ENCODE measurements around the gene DOCK2.
"Not testable (repeated sequence)": the region's sequence is repeated elsewhere in the genome, so short reads cannot be mapped to it uniquely, and the experiment has no call there.

Gene DOCK2

DNA sequence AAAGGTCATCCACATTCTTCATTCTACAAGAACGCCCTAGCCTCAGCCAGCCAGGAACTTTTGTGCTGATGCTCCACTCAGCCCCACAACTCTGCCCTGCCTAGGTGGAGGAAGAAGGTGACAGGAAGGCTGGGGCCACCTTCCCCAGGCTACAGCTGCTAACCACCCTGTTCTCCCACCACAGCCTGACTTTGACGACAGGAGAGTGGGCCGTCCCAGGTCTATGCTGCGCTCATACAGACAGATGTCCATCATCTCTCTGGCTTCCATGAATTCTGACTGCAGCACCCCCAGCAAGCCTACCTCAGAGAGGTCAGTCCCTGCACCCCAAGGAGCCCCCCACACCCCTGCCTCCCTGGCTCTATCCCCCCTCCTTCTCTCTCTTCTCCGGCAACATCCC, 440.5 kb downstream of the DOCK2 start:
- Mint-ChIP-seq H3K4me3 (no peak overlapping the region), H3K4me1 (no peaks in the 10 kb centered on the region), H3K27me3 (no peaks in the 10 kb centered on the region), H3K36me3 (peaks cover 67 to 74% of the 10 kb centered on the region in 2 donors), H3K9me3 (no peaks in the 10 kb centered on the region), H3K27ac (no peak overlapping the region)
- ATAC-seq (replicated peaks), result no peak
- no peak for DNase-seq

DNA sequence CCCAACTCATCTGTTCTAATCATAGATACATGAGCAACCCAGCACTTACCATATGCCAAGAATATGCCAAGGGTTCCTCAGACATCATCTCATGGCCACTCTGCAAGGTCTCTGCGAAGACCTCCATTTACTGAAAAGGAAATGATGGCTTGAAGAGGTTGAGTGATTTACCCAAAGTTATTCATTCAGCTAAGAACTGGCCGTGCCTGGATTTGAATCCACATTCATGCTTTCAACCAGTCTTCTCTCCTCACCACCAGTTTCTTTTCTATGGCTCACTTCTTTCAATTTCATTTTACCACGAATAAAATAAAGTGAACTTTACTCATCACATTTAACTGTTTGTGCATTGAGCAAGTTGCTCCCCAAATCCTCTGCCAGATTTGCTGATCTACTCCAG, 441.4 kb downstream of the DOCK2 start:
- H3K36me3 Mint-ChIP-seq, result peaks cover 74 to 79% of the 10 kb centered on the region in 2 donors
- H3K27me3 Mint-ChIP-seq, result no peaks in the 10 kb centered on the region
- ATAC-seq (replicated peaks) (no peak), DNase-seq (no peak)
- H3K9me3 Mint-ChIP-seq, result no peaks in the 10 kb centered on the region
- H3K4me1 Mint-ChIP-seq, result no peaks in the 10 kb centered on the region
- no peak overlapping the region for H3K4me3 Mint-ChIP-seq
- H3K27ac Mint-ChIP-seq, result no peak overlapping the region

DNA sequence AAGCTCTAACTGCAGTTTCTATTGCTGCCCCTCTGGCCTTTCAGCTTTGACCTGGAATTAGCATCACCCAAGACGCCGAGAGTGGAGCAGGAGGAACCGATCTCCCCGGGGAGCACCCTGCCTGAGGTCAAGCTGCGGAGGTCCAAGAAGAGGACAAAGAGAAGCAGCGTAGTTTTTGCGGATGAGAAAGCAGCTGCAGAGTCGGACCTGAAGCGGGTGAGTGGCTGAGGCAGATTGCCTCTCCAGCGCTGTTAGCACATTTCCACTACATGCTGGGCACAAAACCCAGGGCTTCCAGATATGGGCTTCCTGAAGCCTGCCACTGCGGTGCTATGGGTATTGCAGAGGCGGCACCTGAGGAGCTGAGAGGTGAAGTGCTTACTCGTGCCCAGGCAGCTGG, 441.9 kb downstream of the DOCK2 start:
- Mint-ChIP-seq H3K4me1 (no peaks in the 10 kb centered on the region), H3K9me3 (no peaks in the 10 kb centered on the region), H3K27me3 (no peaks in the 10 kb centered on the region), H3K4me3 (no peak overlapping the region), H3K36me3 (peaks cover 77 to 83% of the 10 kb centered on the region in 2 donors), H3K27ac (peak overlapping the region; percentile 32)
- DNase-seq (no peak), ATAC-seq (replicated peaks) (no peak)

DNA sequence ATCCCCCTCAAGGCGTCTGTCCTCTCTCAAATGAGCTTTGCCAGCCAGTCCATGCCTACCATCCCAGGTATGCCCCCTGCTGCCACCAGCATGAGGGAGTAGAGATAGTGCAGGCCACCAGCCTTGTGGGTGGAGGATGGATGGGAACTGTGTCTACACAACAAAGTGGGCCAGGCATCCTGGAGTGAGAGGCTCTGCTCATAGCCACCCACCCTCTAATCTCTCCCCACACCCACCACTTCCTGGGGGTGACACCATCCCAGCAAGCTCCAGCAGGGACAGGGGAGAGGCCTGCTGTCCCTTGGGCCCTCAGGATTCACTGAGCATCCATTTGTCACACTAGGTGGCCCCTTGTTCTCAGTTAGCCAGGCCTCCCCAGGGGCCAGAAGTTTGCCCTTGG, 443.1 kb downstream of the DOCK2 start:
- H3K4me1 Mint-ChIP-seq, result no peaks in the 10 kb centered on the region
- H3K4me3 Mint-ChIP-seq, result no peak overlapping the region
- H3K27me3 Mint-ChIP-seq, result no peaks in the 10 kb centered on the region
- ATAC-seq (replicated peaks) (no peak), DNase-seq (no peak)
- H3K27ac Mint-ChIP-seq, result no peak overlapping the region
- no peaks in the 10 kb centered on the region for H3K9me3 Mint-ChIP-seq
- H3K36me3 Mint-ChIP-seq, result peaks cover 79 to 82% of the 10 kb centered on the region in 2 donors

DNA sequence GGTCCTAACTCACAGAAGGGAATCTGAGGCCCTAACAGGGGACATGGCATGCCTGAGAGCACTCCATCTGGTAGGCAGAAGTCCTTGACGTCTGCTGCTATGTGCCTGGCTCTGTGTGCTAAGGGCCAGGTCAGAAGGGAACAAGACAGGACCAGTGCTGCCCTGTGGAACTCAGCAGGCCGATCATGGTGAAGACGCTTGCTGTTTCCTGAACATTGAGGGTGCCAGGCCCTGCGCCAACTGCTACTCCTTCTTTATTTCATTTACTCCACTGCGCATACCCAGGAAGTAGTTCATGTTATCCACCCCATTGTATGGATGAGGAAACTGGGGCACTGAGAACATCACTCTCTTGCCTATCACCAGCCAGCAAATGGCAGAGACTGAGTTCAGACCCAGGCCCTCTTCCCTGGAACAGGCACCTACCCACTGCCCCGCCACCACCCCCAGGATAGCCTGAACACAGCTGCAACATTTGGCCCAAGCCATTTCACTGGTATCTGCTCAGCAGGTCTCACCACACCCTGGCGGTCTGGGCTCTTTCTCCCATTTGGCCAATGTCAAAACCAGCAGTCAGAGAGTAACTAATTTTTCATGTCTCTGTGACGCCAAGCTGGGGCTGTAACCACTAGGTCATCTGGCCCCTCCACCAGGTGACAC, 443.8 kb downstream of the DOCK2 start:
- Mint-ChIP-seq H3K27ac (no peak overlapping the region), H3K4me1 (no peaks in the 10 kb centered on the region), H3K36me3 (peaks cover 79 to 82% of the 10 kb centered on the region in 2 donors)

DNA sequence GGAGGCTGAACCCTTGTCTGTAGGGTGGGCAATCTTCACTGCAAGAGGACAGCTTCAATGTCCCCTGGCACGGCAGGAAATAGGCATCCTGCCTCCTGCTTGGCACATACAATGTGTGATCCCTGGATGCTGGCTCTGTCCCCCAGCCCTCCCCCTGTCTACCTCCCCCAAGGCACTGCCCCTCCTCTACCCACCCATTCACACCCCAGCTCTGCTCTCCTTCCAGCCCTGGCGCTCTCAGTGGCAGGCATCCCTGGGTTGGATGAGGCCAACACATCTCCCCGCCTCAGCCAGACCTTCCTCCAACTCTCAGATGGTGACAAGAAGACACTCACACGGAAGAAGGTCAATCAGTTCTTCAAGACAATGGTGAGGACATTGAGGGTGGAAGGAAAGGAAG, 444.5 kb downstream of the DOCK2 start:
- H3K4me1 Mint-ChIP-seq, result no peaks in the 10 kb centered on the region
- no peaks in the 10 kb centered on the region for H3K9me3 Mint-ChIP-seq
- DNase-seq, result no peak
- no peak overlapping the region for H3K4me3 Mint-ChIP-seq
- H3K36me3 Mint-ChIP-seq, result peaks cover 79 to 85% of the 10 kb centered on the region in 2 donors
- no peak for ATAC-seq (replicated peaks)
- H3K27me3 Mint-ChIP-seq, result no peaks in the 10 kb centered on the region
- H3K27ac Mint-ChIP-seq, result no peak overlapping the region

More for the DNA sequence above, 443.8 kb downstream of the DOCK2 start:
- H3K27me3 Mint-ChIP-seq, result no peaks in the 10 kb centered on the region
- no peak overlapping the region for H3K4me3 Mint-ChIP-seq
- no peak for DNase-seq
- ATAC-seq (replicated peaks), result no peak
- H3K9me3 Mint-ChIP-seq, result no peaks in the 10 kb centered on the region

DNA sequence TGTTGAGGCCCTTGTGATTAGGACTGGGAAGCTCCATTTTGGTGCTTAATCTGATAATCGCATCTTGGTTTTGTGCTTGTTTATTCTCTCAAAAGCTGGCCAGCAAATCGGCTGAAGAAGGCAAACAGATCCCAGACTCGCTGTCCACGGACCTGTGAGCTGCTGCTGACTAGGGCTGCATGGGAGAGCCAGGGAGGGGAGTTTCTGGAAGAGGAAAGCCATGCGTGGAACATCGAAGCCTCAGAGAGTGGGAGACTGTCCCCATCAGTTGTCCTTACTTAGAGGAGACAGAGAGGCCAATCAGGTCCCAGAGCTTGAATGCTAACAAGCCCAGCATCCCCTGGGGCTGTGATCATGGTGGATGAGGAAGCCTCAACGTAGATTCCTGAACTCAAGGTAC, 445.6 kb downstream of the DOCK2 start:
- DNase-seq, result no peak
- no peaks in the 10 kb centered on the region for H3K9me3 Mint-ChIP-seq

DNA sequence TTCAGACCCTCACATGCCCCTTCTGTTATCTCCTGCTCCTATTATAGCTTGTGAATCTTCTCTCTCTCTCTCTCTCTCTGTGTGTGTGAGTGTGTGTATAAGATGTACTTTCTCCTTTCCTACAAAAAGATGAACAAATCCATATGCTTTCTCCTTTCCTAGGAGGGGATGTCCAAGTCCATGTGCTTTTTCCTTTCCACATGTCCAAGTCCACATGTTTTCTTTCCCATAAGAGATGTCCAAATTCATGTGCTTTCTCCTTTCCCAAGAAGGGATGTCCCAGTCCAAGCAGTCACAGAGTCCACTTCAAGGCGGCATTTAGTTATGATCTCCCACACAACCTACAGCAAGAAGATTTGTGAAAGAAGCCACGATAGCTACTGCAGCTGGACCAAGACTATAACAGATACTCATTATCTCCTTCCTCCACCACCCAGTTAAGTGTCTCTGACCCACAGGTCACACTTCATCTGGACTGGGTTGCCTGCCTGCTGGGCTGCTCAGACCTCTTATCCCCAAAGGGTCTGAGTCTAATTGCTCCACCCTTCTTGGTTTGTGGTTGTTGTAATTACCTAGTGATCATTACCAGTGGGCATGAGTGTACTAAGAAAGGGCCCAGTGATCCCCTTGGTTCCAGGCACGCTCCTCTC, 450.2 kb downstream of the DOCK2 start:
- Mint-ChIP-seq H3K27me3 (no peaks in the 10 kb centered on the region), H3K36me3 (peaks cover 48 to 53% of the 10 kb centered on the region in 2 donors), H3K4me3 (no peak overlapping the region), H3K4me1 (no peaks in the 10 kb centered on the region), H3K9me3 (peaks cover 0 to 1% of the 10 kb centered on the region in 2 donors), H3K27ac (no peak overlapping the region)
- DNase-seq (no peak), ATAC-seq (replicated peaks) (no peak)

More for the DNA sequence above, 445.6 kb downstream of the DOCK2 start:
- Mint-ChIP-seq H3K4me1 (no peaks in the 10 kb centered on the region), H3K36me3 (peaks cover 84 to 89% of the 10 kb centered on the region in 2 donors), H3K4me3 (no peak overlapping the region), H3K27ac (no peak overlapping the region), H3K27me3 (no peaks in the 10 kb centered on the region)
- no peak for ATAC-seq (replicated peaks)

DNA sequence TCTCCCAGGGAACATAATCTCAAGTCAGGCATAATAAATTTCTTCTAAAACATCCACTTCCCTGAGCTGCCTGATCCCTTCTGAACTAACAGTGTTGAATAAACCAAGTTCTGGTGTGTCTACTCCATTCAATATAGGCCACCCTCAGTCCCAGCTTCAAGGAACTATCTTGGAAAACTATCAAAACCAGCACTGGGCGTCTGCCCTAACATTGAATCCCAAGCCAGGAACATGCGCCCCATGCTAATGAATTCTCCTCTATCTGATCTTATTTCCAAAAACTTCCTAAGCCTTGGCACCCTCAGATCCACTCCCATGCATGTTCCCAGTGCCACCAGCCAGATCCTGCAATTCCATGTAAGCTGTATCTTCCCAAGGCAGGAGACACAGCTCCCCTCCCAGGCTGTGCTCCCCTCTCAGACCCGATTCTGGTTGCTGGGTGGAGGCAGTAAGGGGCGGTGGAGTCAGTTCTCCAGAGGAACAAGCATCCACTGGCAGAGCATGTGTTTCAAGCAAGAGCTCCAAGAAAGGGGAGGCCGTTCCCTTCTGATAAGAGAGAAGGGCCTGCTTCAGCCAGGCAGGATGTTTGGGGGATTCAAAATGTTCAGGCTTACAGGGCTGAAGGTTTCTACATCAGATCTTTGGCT, 455.5 kb downstream of the DOCK2 start:
- no peak overlapping the region for H3K27ac Mint-ChIP-seq

DNA sequence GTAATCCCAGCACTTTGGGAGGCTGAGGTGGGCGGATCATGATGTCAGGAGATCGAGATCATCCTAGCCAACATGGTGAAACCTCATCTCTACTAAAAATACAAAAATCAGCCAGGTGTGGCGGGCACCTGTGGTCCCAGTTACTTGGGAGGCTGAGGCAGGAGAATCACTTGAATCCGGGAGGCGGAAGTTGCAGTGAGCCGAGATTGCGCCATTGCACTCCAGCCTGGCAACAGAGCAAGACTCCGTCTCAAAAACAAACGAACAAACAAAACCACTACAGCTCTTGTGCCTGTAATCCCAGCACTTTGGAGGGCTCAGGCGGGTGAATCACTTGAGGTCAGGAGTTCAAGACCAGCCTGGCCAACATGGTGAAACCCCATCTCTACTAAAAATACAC, 457.3 kb downstream of the DOCK2 start:
- not testable (repeated sequence) for H3K4me3 Mint-ChIP-seq; H3K27ac Mint-ChIP-seq; H3K36me3 Mint-ChIP-seq; H3K4me1 Mint-ChIP-seq; ATAC-seq (replicated peaks); H3K9me3 Mint-ChIP-seq; DNase-seq
- H3K27me3 Mint-ChIP-seq, result peaks cover 6 to 19% of the 10 kb centered on the region in 2 donors

More for the DNA sequence above, 455.5 kb downstream of the DOCK2 start:
- peaks cover 1 to 4% of the 10 kb centered on the region in 2 donors for H3K36me3 Mint-ChIP-seq
- H3K4me3 Mint-ChIP-seq, result no peak overlapping the region
- ATAC-seq (replicated peaks), result no peak
- peaks cover 0 to 1% of the 10 kb centered on the region in 2 donors for H3K9me3 Mint-ChIP-seq
- H3K4me1 Mint-ChIP-seq, result no peaks in the 10 kb centered on the region
- DNase-seq, result no peak
- peaks cover 1% of the 10 kb centered on the region in 2 donors for H3K27me3 Mint-ChIP-seq

DNA sequence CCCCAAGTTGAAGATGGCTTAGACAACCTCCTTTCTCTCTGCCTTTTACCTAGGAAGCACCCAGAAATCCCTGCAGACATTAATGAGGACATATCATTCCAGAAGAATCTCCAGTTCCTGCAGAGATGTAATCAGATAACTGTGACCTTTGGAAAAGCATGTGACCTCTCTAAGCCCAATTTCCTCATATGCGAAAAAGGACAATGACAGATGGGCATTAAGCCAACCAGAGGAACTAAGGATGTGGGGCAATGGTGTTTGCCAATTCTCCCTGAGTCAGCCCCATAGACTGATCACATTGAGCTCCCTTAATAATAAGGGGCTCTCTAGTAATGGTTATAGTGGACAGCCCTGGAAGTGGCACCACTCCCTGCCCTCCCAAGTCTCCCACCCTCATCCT, 458.6 kb downstream of the DOCK2 start:
- Mint-ChIP-seq H3K27me3 (peaks cover 12 to 28% of the 10 kb centered on the region in 2 donors), H3K9me3 (peaks cover 0 to 1% of the 10 kb centered on the region in 2 donors), H3K36me3 (peaks cover 0 to 2% of the 10 kb centered on the region in 2 donors), H3K27ac (no peak overlapping the region), H3K4me3 (no peak overlapping the region), H3K4me1 (peaks cover 4 to 7% of the 10 kb centered on the region in 2 donors)
- no peak for ATAC-seq (replicated peaks)
- no peak for DNase-seq

DNA sequence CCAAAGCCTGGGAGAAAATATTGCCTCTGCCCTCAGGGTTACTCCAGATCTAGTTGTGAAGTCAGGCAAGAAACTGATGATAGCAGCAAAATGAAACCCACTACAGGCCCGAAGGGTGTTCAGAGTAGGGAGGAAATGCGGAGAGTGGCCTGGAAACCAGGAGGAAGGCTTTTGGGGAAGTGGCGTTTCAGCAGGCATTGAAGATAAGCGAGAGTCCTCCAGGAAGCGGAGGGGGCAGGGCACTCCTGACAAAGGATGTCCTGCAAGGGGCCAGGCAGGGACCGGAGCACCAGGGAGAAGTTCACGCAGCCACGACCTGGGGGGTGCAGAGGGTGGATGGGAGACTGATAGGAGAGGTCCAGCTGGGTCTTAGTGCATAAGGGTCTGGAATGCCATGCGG, 460.9 kb downstream of the DOCK2 start:
- ATAC-seq (replicated peaks) (no peak), DNase-seq (no peak)
- peaks cover 4 to 7% of the 10 kb centered on the region in 2 donors for H3K4me1 Mint-ChIP-seq
- no peak overlapping the region for H3K27ac Mint-ChIP-seq
- no peaks in the 10 kb centered on the region for H3K9me3 Mint-ChIP-seq
- peaks cover 0 to 2% of the 10 kb centered on the region in 2 donors for H3K36me3 Mint-ChIP-seq
- H3K27me3 Mint-ChIP-seq, result peaks cover 12 to 29% of the 10 kb centered on the region in 2 donors
- H3K4me3 Mint-ChIP-seq, result no peak overlapping the region

DNA sequence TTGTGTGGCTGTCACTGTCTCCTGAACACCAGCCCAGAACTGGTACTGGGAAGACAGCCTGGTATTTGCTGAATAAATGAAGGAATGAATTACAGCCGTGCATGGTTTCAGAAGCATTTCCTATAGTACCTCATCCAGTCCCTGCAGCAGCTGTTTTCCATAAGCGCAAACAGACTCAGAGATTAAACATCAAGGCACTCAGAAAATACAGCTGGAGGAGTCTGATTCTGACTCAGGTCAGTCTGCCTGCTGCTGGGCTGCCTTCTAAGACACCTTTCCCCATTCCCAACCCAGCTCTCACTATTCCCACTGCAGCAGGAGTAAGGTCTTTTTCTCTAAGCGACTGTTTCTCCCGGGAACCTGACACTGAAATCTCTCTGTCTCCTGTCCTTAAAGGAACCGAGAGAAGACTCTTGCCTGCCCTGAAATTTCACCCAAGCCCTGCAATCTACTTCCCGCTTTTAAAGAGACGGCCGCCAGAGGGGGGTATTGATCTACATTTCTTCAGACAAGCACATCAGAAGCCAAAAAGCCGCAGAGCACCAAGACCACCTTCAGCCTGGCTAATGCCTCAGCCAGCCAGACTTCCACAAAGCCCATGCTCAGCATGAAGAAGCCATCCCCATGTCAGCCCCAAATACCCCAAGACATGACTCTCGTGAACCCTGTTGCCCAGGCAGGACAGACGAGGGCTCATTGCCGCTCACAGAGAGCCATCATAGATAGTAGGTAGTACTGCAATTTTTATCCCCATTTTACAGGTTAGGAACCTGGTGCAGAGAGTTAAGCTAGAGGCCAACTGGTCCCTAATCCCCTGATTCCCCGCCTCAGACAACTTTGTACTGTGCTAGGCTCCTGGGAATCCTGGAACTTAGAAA, 463.2 kb downstream of the DOCK2 start:
- H3K9me3 Mint-ChIP-seq, result no peaks in the 10 kb centered on the region
- H3K27me3 Mint-ChIP-seq, result peaks cover 22 to 40% of the 10 kb centered on the region in 2 donors
- H3K27ac Mint-ChIP-seq, result no peak overlapping the region
- peak; percentile 43 for DNase-seq
- H3K4me1 Mint-ChIP-seq, result peaks cover 4 to 7% of the 10 kb centered on the region in 2 donors
- peak; percentile 76 to 79 for ATAC-seq (replicated peaks)
- peaks cover 0 to 2% of the 10 kb centered on the region in 2 donors for H3K36me3 Mint-ChIP-seq
- H3K4me3 Mint-ChIP-seq, result no peak overlapping the region

DNA sequence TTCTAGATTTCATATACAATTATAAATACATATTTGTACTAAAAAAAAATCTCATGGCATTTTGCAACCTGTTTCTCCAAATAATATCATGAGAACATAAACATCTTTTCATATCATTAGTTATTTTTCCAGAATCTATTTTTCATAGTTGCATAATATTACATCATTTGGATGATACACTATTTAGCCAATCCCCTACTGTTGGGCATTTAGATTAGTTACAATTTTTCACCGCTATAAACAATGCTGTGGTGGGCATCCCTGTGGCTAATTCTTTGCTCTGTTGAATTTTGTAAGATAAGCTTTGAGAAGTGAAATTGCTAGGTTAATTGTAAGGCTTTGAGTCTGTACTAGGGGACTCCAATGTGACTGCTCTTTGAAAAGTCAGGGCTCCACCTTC, 466.4 kb downstream of the DOCK2 start:
- Mint-ChIP-seq H3K27me3 (peaks cover 31 to 40% of the 10 kb centered on the region in 2 donors), H3K27ac (no peak overlapping the region), H3K4me1 (peaks cover 4 to 7% of the 10 kb centered on the region in 2 donors), H3K9me3 (no peaks in the 10 kb centered on the region), H3K4me3 (no peak overlapping the region), H3K36me3 (no peaks in the 10 kb centered on the region)
- DNase-seq (no peak), ATAC-seq (replicated peaks) (no peak)
